Cardiac fibroblast (primary cell): Measurements from ENCODE around the gene USP36.

Source experiments
- DNase-seq, 2 donors: peaks; one replicate each; pipeline versions ENCODE4 v3.0.0 to v3.0.0-alpha.2; 2010; ENCODE audit warnings: low read depth in 2 of 2
- H3K4me3 ChIP-seq, 2 donors: replicated peaks in 1 of 2; 1 replicate in 1 of 2; 2 replicates in 1 of 2; pipeline ENCODE4 v1.5.1; 2011; ENCODE audit warnings: low read depth in 2 of 2, low read length in 2 of 2, mild to moderate bottlenecking in 2 of 2, moderate library complexity in 1 of 2
- CTCF ChIP-seq: IDR thresholded peaks from one replicate; pipeline ENCODE4 v1.5.1; 2011; ENCODE audit warnings: low read depth, mild to moderate bottlenecking, low read length, inconsistent platforms

The USP36 gene

GRCh38 chr17:78802459-78802858, 38.2 kb downstream of the USP36 start:
- H3K4me3 ChIP-seq: no peak overlapping the region
- DNase-seq: no peak
- TF ChIP-seq CTCF: no peak

GRCh38 chr17:78802008-78802407, 38.6 kb downstream of the USP36 start:
- DNase-seq: no peak

GRCh38 chr17:78800132-78800931, 40.3 kb downstream of the USP36 start:
- TF ChIP-seq CTCF: no peak
- no peak for DNase-seq
- H3K4me3 ChIP-seq: no peak overlapping the region

More at GRCh38 chr17:78802008-78802407, 38.6 kb downstream of the USP36 start:
- no peak for TF ChIP-seq CTCF
- H3K4me3 ChIP-seq: no peak overlapping the region

GRCh38 chr17:78798695-78799559, 41.7 kb downstream of the USP36 start:
- peak; percentile 36 for TF ChIP-seq CTCF
- H3K4me3 ChIP-seq: no peak overlapping the region
- DNase-seq: peak; percentile 35 to 39

- DNase-seq: no peak
- no peak for TF ChIP-seq CTCF
- no peak overlapping the region for H3K4me3 ChIP-seq
Measured at GRCh38 chr17:78797691-78798585, 42.7 kb downstream of the USP36 start.

GRCh38 chr17:78797213-78797612, 43.4 kb downstream of the USP36 start:
- no peak for TF ChIP-seq CTCF
- no peak for DNase-seq

More at GRCh38 chr17:78797213-78797612, 43.4 kb downstream of the USP36 start:
- no peak overlapping the region for H3K4me3 ChIP-seq
